MG63 (cell line): ENCODE results near the gene G0S2. TPM values are rescaled to one million over a fixed set of nuclear protein-coding genes. Genes with fewer than 3 reads are reported as not detected.

Experiments
- DNase-seq: peaks from one replicate; pipeline ENCODE4 v3.0.0-alpha.2; 2020
- H3K27me3 ChIP-seq: fragments of 250-450 bp; sonication (Bioruptor Pico); 2 replicates; pipeline ENCODE4 v1.5.1; 2020; ENCODE audit warnings: mild to moderate bottlenecking, moderate library complexity
- H3K36me3 ChIP-seq: fragments of 250-450 bp; sonication (Bioruptor Pico); 2 replicates; pipeline ENCODE4 v1.5.1; 2020; ENCODE audit warnings: mild to moderate bottlenecking, moderate library complexity
- H3K4me3 ChIP-seq: fragments of 250-450 bp; sonication (Bioruptor Pico); 2 replicates; pipeline ENCODE4 v1.5.1; 2020; ENCODE audit warnings: mild to moderate bottlenecking, moderate library complexity
- H3K9me3 ChIP-seq: fragments of 250-450 bp; sonication (Bioruptor Pico); 2 replicates; pipeline ENCODE4 v1.5.1; 2020; ENCODE audit warnings: mild to moderate bottlenecking, moderate library complexity
- total RNA-seq: library from RNA; depleted of rRNA; stranded (reverse); fragments of >200 nt; shearing (Covaris generic); gene quantifications from 2 replicates; pipeline ENCODE4 v1.2.3, GENCODE V29; 2014; ENCODE audit warnings: low replicate concordance; rRNA removed

G0S2 gene
- total RNA-seq, 1 experiment from 2014 or later, result not detected

DNA sequence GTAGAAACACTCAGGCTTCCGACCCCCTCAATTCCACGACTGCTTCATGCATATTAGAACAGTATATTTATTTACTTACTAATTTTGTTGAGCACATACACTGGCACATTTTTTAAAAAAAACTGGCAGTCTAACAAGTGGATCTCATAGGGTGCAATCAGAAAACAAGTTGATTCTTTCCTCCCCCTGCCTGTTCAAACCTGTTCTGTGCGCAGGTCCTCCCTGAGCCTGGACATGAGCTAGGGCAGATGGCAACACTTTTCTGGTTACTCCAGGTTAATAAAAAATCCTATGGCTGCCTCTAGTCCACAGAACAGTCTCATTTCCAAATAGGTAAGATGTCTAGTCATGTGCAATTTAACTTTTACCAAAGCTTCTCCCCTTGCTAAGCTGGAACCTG lies 48.1 kb downstream of the G0S2 start:
- Histone ChIP-seq H3K27me3 (peaks cover 2% of the 10 kb centered on the region; the same call in 1 of the 2 replicates), H3K4me3 (no peak overlapping the region), H3K36me3 (no peaks in the 10 kb centered on the region), H3K9me3 (no peaks in the 10 kb centered on the region)
- no peak for DNase-seq

DNA sequence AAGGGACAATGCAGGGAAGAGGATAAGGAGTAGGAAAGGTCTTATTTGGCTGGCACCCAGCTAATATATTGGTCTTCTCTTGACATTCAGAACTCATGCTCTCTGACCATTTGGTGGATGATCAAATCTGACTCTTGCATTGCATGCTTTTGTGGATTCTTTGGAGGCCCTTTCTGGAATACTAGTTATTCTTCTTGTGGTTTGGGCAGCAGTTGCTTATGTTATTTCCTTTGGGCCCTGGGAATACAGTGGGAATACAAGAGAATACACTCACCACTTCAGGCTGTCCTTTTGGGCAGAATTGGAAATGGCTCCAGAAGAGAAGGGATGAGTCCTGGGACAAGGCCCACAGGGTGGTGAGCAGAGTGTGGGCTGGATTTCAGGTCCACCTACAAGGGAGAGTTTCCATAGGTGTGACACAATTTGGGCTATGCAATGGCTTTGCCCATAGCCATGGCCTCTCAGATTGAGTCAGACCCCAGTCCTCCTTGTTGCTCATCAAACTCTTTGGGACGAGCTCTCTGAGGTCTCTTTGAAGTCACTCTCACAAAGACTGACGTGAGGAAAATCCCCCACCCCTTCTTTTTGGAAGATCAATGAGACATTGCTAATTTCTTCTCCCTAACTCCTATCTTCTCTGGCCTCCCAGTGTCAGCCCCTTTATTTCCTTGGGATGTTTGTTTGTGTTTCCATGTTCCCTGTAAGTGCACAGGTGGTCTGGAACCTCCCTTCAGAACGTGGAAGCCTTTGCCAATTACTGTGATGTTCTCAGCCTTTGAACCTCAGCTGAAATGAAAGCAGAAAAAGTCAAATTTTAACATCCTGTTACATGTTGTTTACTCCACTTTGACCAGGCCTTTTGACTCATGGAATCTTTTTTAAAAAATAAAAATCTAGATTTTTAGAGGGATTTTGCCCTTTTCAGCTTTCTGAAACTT lies 48.8 kb downstream of the G0S2 start:
- H3K4me3 ChIP-seq, result no peak overlapping the region
- H3K36me3 ChIP-seq, result no peaks in the 10 kb centered on the region
- no peaks in the 10 kb centered on the region for H3K9me3 ChIP-seq
- H3K27me3 ChIP-seq, result peaks cover 2% of the 10 kb centered on the region; the same call in 1 of the 2 replicates
- no peak for DNase-seq

Other genes starting within 250 kb of the G0S2 start
- gene CAMK1G, start 91.7 kb upstream of the G0S2 start, total RNA-seq, result not detected in 2 replicates
- gene LAMB3, start 23.0 kb upstream of the G0S2 start, total RNA-seq, result 1.5 and 4.7 TPM in 2 replicates
- gene HSD11B1, start 29.4 kb downstream of the G0S2 start, total RNA-seq, result not detected in 2 replicates
- gene TRAF3IP3, start 80.6 kb downstream of the G0S2 start, total RNA-seq, result not detected in 2 replicates
- 0.49 and 4.6 TPM in 2 replicates for gene C1orf74, start 109.1 kb downstream of the G0S2 start, total RNA-seq
- not detected in 2 replicates for gene IRF6, start 130.7 kb downstream of the G0S2 start, total RNA-seq
- 10.2 and 12.3 TPM in 2 replicates for gene UTP25, start 152.6 kb downstream of the G0S2 start, total RNA-seq